ENCODE measurements around the gene COG2. TPM values are rescaled to one million over a fixed set of nuclear protein-coding genes. Genes with fewer than 3 reads are reported as not detected.

The COG2 gene
- total and polyA plus RNA-seq, 2 of the 13 experiments (the other 11 are each of a cell fraction or from before 2014, with no cell fraction given), result 16.8 to 36.3 TPM

DNA sequence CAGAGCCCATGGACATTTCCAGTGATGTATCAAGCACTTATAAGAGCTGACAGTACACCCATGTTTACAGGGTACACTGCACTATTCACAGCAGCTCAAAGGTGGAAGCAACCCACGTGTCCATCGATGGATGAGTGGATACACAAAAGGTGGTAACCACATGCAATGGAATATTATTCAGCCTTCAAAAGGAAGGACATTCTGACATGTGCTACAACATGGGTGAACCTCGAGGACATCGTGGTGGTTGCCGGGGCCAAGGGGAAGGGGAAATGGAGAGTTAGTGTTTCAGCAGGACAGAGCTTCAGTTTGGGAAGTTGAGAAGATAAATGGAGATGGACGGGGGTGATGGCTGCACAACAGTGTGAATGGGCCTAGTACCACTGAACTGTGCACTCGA is 62.5 kb downstream of the COG2 start:
- peaks cover 29 to 59% of the 10 kb centered on the region in 2 experiments for H3K36me3 ChIP-seq (replicated peaks in 1 of 2; ENCODE audit: control insufficient read depth in 1 of 2, insufficient read depth in 2 of 2, low read length in 2 of 2)
- H3K9ac ChIP-seq (ENCODE audit: insufficient read depth, low read depth, low read length), result no peak overlapping the region
- in situ Hi-C loops (cut with HindIII; ENCODE audit: extremely low pct_ligation_motif_present, low pct_unique_long_range_greater_than_20kb) (loop anchor here (5.0 kb wide), 1 partner anchor 63 kb away; the partner anchor contains the start of gene COG2), intact Hi-C loops (cut with micrococcal nuclease; ENCODE audit: unreplicated experiment) (no loop called here)
- no peak overlapping the region for H3K4me3 ChIP-seq (replicated peaks in 1 of 3; ENCODE audit: insufficient read depth in 1 of 3, low read depth in 2 of 3, low read length in 3 of 3)
- no peaks in the 10 kb centered on the region for H3K27me3 ChIP-seq (ENCODE audit: control insufficient read depth in 1 of 2, insufficient read depth in 2 of 2, low read length in 2 of 2)
- peaks cover 100% of the 10 kb centered on the region for H3K4me1 ChIP-seq (ENCODE audit: insufficient read depth, low read length)
- CTCF ChIA-PET (ENCODE audit: low intra/inter-chr PET ratio, low total read pairs), result no interaction called here
- POLR2A ChIA-PET, result interaction anchor here (5.3 kb wide), 1 partner anchor 8 kb away, joined by 94 read pairs; the partner anchor contains the start of gene AGT
- H4K20me1 ChIP-seq (ENCODE audit: insufficient read depth, low read length), result peaks cover 67% of the 10 kb centered on the region
- H3K9me3 ChIP-seq (ENCODE audit: low read length), result no peaks in the 10 kb centered on the region
- DNase-seq (ENCODE audit: low spot score) (no peak), ATAC-seq (no peak), FAIRE-seq (no peak)
- no TSS peak for BruUV-seq (replicated peaks)
- H2AFZ ChIP-seq (ENCODE audit: low read length), result no peak overlapping the region
- peaks cover 45% of the 10 kb centered on the region for H3K79me2 ChIP-seq (ENCODE audit: insufficient read depth, low read length)
- TF ChIP-seq MNT (IDR thresholded peaks at IDR 0.05), result peak; percentile 42; the same call in 1 of the 2 replicates
- peak; percentile 59; the same call in 1 of the 2 replicates for TF ChIP-seq ZMYM3 (CRISPR knock-in tag; IDR thresholded peaks at IDR 0.05)
- peak; percentile 3; the same call in 1 of the 2 replicates for TF ChIP-seq SMC3 (IDR thresholded peaks at IDR 0.05; ENCODE audit: low read length)
- TF ChIP-seq NFIB (CRISPR knock-in tag; IDR thresholded peaks at IDR 0.05; ENCODE audit: borderline replicate concordance), result 0 out of 2 replicates have a peak, but pooled peaks have one; percentile 61
- 0 out of 2 replicates have a peak, but pooled peaks have one; percentile 10 for TF ChIP-seq SALL1 (CRISPR knock-in tag; IDR thresholded peaks at IDR 0.05)
- TF ChIP-seq PITX1 (CRISPR knock-in tag; IDR thresholded peaks at IDR 0.05), result 0 out of 2 replicates have a peak, but pooled peaks have one; percentile 30
- 0 out of 2 replicates have a peak, but pooled peaks have one; percentile 6 for TF ChIP-seq ZNF556 (CRISPR knock-in tag; IDR thresholded peaks at IDR 0.05; ENCODE audit: borderline replicate concordance)
- no peak for TF ChIP-seq HNRNPL (IDR thresholded peaks at IDR 0.05; ENCODE audit: low read depth, low read length)
- no peak for TF ChIP-seq HOXA3 (CRISPR knock-in tag; IDR thresholded peaks at IDR 0.05)
- H3K4me2 ChIP-seq (ENCODE audit: low read depth, low read length), result peak overlapping the region; percentile 36; the same call in 1 of the 2 replicates
- 81% methylated on average over 7 of the region's 7 CpGs for WGBS (ENCODE audit: low lambda C conversion rate)
- H3K27ac ChIP-seq (ENCODE audit: extremely low read length, insufficient read depth, low read length), result peak overlapping the region; percentile 89
